HG03064 (cell line): ENCODE measurements around the gene TMEM200C.
"Not testable (repeated sequence)": the region's sequence is repeated elsewhere in the genome, so short reads cannot be mapped to it uniquely, and the experiment has no call there.

Experiments
- ATAC-seq: cut with Tn5 transposase; IDR thresholded peaks from one replicate; pipeline ENCODE4 v1.9.1; 2021; ENCODE audit warnings: low read depth; ENCODE audit not compliant: unreplicated experiment

Gene TMEM200C

DNA sequence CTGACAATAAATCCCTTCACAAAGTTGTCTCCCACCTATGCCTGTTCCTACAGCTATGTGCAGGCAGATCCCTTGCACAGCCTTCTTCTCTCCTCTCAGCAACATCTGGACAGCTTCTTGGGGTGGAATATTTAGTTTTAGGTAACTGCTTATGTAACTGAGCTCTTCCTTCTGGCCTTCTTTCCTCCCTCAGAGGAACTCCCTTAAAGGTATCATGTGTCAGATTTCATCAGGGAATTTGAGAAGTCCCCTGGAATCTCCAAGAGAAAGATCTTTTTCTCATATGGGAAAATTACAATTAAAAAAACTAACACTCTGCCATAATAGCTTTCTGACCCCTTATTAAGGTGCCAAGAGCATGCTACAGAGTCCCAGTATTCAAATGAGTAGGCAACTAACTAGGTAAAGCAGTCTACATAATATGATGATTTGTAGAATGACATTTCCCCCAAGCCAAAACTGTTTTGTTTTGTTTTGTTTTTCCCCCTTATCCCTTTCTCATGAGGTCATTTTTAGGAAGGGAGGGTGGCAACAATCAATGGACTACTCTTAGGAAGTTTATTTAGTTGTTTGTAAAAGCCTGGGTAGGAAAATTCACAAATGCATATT lies 2.4 kb downstream of the TMEM200C start:
- no peak for ATAC-seq

DNA sequence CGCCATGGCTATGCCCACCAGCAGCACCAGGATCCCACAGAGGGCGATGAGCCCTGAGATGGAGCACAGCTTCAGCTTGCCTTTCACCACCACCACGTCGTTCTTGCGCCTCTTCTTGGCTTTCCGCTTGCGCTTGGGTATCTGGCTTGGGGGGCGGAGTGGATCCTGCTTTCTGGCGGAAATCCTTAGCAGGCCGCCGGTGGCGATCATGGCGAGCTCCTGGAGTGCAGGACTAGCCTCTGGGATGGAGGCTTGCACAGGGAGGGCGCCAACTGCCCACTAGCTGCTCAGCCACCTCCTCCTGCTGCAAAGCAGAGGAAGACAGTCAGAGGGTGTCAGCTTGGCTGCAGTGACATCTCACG lies 3.5 kb downstream of the TMEM200C start:
- no peak for ATAC-seq

- no peak for ATAC-seq
These were observed 4.0 kb downstream of the TMEM200C start for GRCh38 chr18:5891184-5891853.

DNA sequence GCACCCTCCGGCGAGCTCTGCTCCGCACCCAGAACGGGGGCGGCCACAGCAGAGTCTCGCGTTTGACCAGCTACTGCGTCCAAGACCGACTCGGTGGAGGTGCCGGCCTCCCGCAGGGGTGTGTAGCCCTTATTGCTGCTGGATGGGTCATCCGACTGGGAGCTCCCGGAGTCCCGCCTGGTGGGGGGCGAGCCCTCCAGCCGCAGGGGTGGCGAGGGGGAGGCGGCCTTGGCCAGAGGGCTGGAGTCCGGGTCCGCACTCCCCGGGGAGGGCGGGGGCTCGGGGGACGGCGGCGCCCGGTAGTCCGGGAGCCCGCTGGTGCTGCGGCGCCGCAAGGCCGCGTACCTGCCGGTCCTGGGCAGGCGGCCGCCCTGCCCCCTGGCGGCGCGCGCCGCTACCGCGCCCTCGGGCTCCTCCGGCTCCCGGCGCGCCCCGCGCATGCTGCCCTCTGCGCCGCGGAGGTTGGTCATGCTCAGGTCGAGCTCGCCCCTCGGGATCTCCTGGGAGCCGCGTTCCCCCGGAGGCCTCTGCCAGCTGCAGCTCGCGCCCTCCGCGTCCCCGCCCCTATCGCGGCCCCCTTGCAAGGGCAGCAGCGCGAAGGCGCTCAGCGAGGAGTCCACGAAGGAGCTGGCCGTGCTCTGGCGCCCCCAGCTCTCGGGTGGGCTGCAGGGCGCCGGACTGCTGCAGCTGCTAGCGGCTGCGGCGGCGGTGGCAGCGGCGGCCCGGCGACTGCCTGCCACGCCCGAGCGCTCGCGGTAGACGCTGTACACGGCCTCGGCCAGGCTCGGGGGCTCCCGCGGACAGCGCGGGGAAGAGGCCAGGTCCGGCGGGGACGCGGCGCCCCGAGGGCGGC lies 4.8 kb downstream of the TMEM200C start:
- ATAC-seq = peak; percentile 78

- ATAC-seq = no peak
These were observed 10.0 kb downstream of the TMEM200C start for GRCh38 chr18:5885361-5885760.

- ATAC-seq = no peak
These were observed 10.9 kb downstream of the TMEM200C start for GRCh38 chr18:5884375-5884774.

- no peak for ATAC-seq
These were observed 15.8 kb downstream of the TMEM200C start for GRCh38 chr18:5879479-5879882.

DNA sequence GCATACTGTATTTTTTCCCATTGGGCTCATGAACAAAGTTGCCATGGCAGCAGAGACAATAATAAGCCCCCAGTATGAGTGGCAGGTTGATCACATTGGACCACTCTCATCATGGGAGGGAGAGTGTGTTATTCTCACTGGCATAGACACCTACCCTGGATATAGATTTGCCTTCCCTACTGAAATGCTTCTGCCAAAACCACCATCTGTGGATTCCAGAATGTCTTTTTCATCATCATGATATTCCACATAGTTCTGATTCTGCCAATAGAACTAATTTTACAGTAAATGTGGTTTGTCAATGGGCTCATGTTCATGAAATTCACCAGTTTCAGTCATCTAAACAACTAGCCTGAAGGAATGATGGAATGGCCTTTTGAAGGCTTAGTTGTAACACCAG lies 18.4 kb downstream of the TMEM200C start:
- no peak for ATAC-seq

DNA sequence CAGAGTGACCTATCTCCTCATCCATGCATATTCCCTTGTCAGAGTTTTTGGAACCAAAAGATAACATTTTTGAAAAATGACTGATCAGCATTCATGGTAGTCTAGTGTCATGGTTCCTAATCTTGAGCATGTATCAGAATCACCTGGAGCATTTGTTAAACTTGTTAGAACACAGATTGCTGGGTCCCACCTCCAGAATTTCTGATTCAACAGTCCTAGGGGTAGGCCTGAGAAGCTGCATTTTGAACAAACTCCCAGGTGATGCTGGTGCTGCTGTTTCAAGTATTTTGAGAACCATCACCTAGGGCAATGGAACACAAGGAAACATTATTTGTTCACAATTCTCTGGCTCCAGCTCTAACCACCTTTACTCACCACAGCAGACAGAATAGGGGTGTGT lies 21.0 kb downstream of the TMEM200C start:
- ATAC-seq = no peak

- no peak for ATAC-seq
These were observed 22.4 kb downstream of the TMEM200C start for GRCh38 chr18:5872886-5873285.

DNA sequence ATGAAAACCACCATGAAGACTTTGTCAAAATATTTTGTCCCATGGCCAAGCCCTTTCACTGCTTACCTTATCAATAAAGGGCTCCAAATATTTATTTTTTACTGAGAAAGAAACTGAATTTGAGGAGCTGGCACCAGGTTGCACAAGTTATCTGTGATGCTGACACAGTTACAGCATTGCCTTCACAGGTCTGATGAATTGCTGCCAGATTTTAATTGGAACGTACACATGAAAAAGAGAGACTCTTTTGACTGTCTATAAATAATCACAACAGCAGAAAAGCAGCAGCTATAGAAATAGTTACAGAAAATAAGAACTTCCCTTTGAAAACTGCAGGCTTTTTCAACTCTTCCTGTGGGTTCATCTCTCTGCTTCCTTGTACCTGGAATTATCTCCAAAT lies 23.9 kb downstream of the TMEM200C start:
- no peak for ATAC-seq

DNA sequence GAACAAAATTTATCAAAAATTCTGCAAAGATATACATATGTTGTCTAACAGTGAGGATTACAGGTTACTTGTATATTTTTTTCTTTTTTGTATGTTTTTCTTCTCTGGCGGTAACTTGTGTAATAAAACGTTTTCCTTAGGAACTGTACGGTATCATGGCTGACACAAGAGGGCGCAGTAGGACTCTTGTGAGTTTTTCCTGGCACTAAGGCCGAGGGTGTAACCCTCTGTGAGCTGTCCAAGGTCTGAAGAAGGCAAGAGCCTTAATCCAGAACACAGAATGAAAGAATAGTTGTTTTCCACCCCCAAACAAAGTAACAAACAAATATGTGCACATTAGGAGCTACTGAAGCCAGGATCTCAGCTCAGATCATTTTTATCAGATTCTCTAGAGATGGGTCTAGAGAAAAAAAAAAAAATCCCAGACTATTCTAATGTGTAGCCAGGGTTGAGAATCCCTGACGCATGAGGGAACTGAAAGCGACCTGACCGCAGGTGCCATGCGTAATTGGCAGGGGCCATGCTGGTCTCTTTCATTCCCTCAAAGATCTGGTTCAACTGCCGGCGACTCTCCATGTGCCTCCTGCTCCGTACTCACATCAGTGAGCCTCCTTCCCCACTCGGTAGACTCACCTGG lies 27.0 kb downstream of the TMEM200C start:
- peak; percentile 65 for ATAC-seq

- no peak for ATAC-seq
These were observed 29.8 kb downstream of the TMEM200C start for GRCh38 chr18:5865521-5865920.

DNA sequence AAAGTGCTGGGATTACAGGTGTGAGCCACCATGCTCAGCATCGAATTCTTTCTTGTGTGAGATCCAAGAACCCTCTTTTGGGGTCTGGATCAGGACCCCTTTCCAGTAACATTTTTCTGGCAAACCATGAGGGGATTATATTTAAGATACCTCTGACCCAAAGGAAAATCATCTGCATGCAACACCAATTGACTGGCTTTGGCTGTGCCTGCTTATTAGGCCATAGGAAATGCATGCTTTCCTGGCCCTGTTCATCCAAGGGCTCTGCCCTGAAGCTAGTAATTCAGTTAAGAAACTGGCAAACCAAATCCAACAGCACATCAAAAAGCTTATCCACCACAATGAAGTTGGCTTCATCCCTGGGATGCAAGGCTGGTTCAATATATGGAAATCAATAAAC lies 33.2 kb downstream of the TMEM200C start:
- not testable (repeated sequence) for ATAC-seq

DNA sequence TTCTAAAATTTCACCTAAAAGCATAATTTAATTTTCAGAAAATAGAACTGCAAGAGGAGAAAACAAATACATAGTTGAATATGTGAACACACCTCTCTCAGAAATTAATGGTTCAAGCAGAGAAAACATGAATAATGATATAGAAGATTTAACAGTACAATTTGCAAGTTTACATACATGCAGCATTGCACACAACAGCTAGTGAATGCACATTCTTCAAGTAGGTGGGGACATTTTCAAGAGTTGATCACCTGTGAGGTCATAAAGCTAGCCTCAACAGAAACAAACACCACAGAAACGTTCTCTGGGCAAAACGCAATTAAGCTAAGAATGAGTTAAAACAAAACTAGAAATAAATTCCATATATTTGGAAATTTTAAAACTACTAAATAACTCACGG lies 38.1 kb downstream of the TMEM200C start:
- ATAC-seq = no peak

- ATAC-seq = no peak
These were observed 42.1 kb downstream of the TMEM200C start for GRCh38 chr18:5853253-5853652.

- ATAC-seq = no peak
These were observed 43.3 kb downstream of the TMEM200C start for GRCh38 chr18:5851998-5852397.

- no peak for ATAC-seq
These were observed 52.7 kb downstream of the TMEM200C start for GRCh38 chr18:5842653-5843052.

DNA sequence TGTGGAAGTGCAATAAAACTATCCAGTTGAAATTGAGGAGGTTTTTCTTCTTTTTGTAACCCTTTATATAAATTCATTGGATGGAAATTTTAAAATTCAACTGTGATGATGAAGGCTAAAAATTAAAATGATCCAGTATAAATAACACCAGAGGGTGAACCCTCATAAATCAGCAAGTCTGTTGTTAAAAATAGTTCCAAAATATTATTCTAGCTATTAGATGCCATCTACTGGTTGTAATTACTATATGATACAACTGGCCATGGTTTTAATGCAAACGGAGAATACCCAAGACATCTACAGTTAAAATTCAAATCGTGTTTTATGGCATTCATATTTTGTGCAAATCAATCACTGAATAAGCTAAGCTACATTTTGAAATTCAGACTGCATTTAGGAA lies 53.8 kb downstream of the TMEM200C start:
- no peak for ATAC-seq

DNA sequence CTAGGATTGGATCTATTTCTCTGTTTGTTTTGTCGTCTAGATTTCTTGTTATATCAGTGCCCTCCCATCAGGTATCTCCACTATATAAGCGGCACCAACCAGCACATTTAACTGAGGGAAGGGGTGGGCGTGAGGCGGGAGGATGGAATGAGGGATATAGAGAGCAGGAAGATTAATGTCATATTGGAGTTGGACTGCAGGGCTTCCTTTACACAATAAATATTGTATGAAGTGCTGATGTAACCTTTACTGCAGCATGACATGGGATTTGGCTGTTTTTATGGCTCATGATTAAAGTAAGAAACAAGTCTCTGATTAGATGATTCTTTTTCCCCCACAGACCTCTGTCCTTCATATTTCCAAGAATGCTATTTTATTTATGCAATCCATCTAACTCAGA lies 54.8 kb downstream of the TMEM200C start:
- ATAC-seq = no peak

GRCh38 chr18:5840025-5840424 lies 55.3 kb downstream of the TMEM200C start:
- no peak for ATAC-seq
